Parathyroid adenoma (tissue), 2 donors: ENCODE measurements around the gene ERC1.

Experiments
- H2AFZ ChIP-seq: fragments of 300-600 bp; sonication (generic); one replicate; pipeline ENCODE4 v1.7.0; 2017; ENCODE audit warnings: antibody characterized with exemption, mild to moderate bottlenecking
- H3K27ac ChIP-seq: fragments of 300-600 bp; sonication (generic); one replicate; pipeline ENCODE4 v1.7.0; 2017
- H3K27me3 ChIP-seq: fragments of 300-600 bp; sonication (generic); one replicate; pipeline ENCODE4 v1.7.0; 2017; ENCODE audit warnings: low read length; ENCODE audit not compliant: control insufficient read depth, insufficient read depth
- H3K36me3 ChIP-seq: fragments of 300-600 bp; sonication (generic); one replicate; pipeline ENCODE4 v1.7.0; 2017; ENCODE audit warnings: low read length; ENCODE audit not compliant: control insufficient read depth, insufficient read depth
- H3K4me1 ChIP-seq: fragments of 300-600 bp; sonication (generic); one replicate; pipeline ENCODE4 v1.7.0; 2017; ENCODE audit warnings: control low read depth
- H3K4me2 ChIP-seq: fragments of 300-600 bp; sonication (generic); one replicate; pipeline ENCODE4 v1.7.0; 2017; ENCODE audit warnings: low read length
- H3K4me3 ChIP-seq: fragments of 300-600 bp; sonication (generic); one replicate; pipeline ENCODE4 v1.7.0; 2017; ENCODE audit warnings: low read depth, low read length
- H3K79me2 ChIP-seq: fragments of 300-600 bp; sonication (generic); one replicate; pipeline ENCODE4 v1.7.0; 2017; ENCODE audit warnings: control low read depth
- H3K9ac ChIP-seq: fragments of 300-600 bp; sonication (generic); one replicate; pipeline ENCODE4 v1.7.0; 2017; ENCODE audit warnings: mild to moderate bottlenecking
- H3K9me3 ChIP-seq: fragments of 300-600 bp; sonication (generic); one replicate; pipeline ENCODE4 v1.7.0; 2017; ENCODE audit warnings: low read length; ENCODE audit not compliant: control insufficient read depth
- CTCF ChIP-seq: fragments of 300-600 bp; sonication (generic); IDR thresholded peaks from one replicate; pipeline ENCODE4 v1.7.0; 2017; ENCODE audit warnings: antibody characterized with exemption, mild to moderate bottlenecking
- donor health status: primary hyperparathyroidism.

Gene ERC1

GRCh38 chr12:1391722-1392121 lies 400.7 kb downstream of the ERC1 start:
- no peak overlapping the region for H3K4me3 ChIP-seq
- H3K9ac ChIP-seq = no peak overlapping the region
- no peaks in the 10 kb centered on the region for H3K27me3 ChIP-seq
- no peaks in the 10 kb centered on the region for H3K9me3 ChIP-seq
- H3K79me2 ChIP-seq = no peaks in the 10 kb centered on the region
- H3K36me3 ChIP-seq = no peaks in the 10 kb centered on the region
- H3K27ac ChIP-seq = no peak overlapping the region
- no peak for TF ChIP-seq CTCF
- H2AFZ ChIP-seq = no peak overlapping the region
- H3K4me1 ChIP-seq = no peaks in the 10 kb centered on the region
- H3K4me2 ChIP-seq = no peak overlapping the region

- no peak overlapping the region for H3K27ac ChIP-seq
- H3K4me1 ChIP-seq = no peaks in the 10 kb centered on the region
- H3K27me3 ChIP-seq = no peaks in the 10 kb centered on the region
- H2AFZ ChIP-seq = no peak overlapping the region
- no peaks in the 10 kb centered on the region for H3K79me2 ChIP-seq
- no peak overlapping the region for H3K9ac ChIP-seq
- no peaks in the 10 kb centered on the region for H3K9me3 ChIP-seq
- H3K4me3 ChIP-seq = no peak overlapping the region
- no peak overlapping the region for H3K4me2 ChIP-seq
- TF ChIP-seq CTCF = no peak
- no peaks in the 10 kb centered on the region for H3K36me3 ChIP-seq
These were observed 404.5 kb downstream of the ERC1 start for GRCh38 chr12:1395421-1395955.

GRCh38 chr12:1398673-1399072 lies 407.6 kb downstream of the ERC1 start:
- H3K36me3 ChIP-seq = no peaks in the 10 kb centered on the region
- no peak overlapping the region for H3K4me2 ChIP-seq
- H3K9ac ChIP-seq = no peak overlapping the region
- no peak overlapping the region for H3K4me3 ChIP-seq
- no peaks in the 10 kb centered on the region for H3K79me2 ChIP-seq
- no peaks in the 10 kb centered on the region for H3K9me3 ChIP-seq
- no peak overlapping the region for H2AFZ ChIP-seq
- H3K27ac ChIP-seq = no peak overlapping the region
- no peak for TF ChIP-seq CTCF
- H3K27me3 ChIP-seq = no peaks in the 10 kb centered on the region
- H3K4me1 ChIP-seq = no peaks in the 10 kb centered on the region

DNA sequence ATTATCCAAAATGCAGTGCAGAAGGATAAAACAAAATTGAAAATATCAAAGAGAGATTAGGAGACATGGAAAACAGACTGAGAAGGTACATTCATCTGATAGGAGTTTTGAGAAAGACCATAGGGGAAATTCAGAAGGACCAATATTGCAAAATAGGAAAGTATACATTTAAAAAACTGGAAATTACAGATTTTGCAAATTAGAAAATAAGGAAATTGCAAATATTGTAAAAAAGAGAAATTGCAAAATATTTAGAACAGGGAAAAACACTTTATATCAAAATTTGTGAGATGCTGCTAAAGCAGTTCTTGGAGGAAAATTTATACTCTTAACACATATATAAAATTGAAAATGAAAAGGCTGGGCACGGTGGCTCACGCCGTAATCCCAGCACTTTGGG lies 410.9 kb downstream of the ERC1 start:
- no peak overlapping the region for H3K9ac ChIP-seq
- no peaks in the 10 kb centered on the region for H3K36me3 ChIP-seq
- no peaks in the 10 kb centered on the region for H3K79me2 ChIP-seq
- no peak for TF ChIP-seq CTCF
- no peak overlapping the region for H3K4me2 ChIP-seq
- H3K4me3 ChIP-seq = no peak overlapping the region
- H3K9me3 ChIP-seq = no peaks in the 10 kb centered on the region
- H3K27me3 ChIP-seq = no peaks in the 10 kb centered on the region
- H3K4me1 ChIP-seq = no peaks in the 10 kb centered on the region
- H2AFZ ChIP-seq = no peak overlapping the region
- no peak overlapping the region for H3K27ac ChIP-seq

DNA sequence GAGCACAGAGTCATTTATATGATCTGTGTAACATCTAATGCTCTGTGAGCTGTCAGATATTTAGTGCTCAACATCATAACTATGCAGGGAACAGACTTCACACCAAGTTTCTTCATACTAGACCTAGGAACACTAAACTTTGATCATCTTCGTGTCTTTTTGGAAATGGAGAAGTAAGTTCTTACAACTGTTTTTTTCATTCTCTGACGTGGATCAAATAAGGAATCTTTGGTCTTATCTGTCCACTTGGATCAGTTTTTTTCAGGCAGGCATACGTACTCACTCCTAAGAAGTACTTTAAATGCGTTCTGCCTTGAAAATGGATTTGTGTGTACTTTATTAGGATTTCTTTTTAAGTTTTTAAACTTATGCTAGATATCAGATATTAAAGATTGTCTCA lies 412.4 kb downstream of the ERC1 start:
- Histone ChIP-seq H3K79me2 (no peaks in the 10 kb centered on the region), H3K9ac (no peak overlapping the region), H3K9me3 (no peaks in the 10 kb centered on the region), H3K36me3 (no peaks in the 10 kb centered on the region), H3K4me3 (no peak overlapping the region), H3K4me1 (no peaks in the 10 kb centered on the region), H3K4me2 (no peak overlapping the region), H3K27ac (no peak overlapping the region), H3K27me3 (no peaks in the 10 kb centered on the region), H2AFZ (no peak overlapping the region)
- no peak for TF ChIP-seq CTCF
